NCI-H1694 treated with DMSO at 0.1 percent for 48 hours (cell line): ENCODE data around the gene ITPR2.
"Not testable (repeated sequence)": the region's sequence is repeated elsewhere in the genome, so short reads cannot be mapped to it uniquely, and the experiment has no call there.

Experiments used
- DNase-seq: peaks from one replicate; lab custom pipeline; 2025; lab: John Stamatoyannopoulos, UW

Gene ITPR2

GRCh38 chr12:26729137-26729671 lies 103.8 kb downstream of the ITPR2 start:
- DNase-seq, result not testable (repeated sequence)

GRCh38 chr12:26728205-26729050 lies 104.6 kb downstream of the ITPR2 start:
- DNase-seq, result no peak

- DNase-seq, result no peak
These were observed 105.4 kb downstream of the ITPR2 start for GRCh38 chr12:26727482-26728204.

- no peak for DNase-seq
These were observed 106.0 kb downstream of the ITPR2 start for GRCh38 chr12:26726956-26727355.

GRCh38 chr12:26725276-26725916 lies 107.6 kb downstream of the ITPR2 start:
- no peak for DNase-seq

GRCh38 chr12:26724309-26724702 lies 108.7 kb downstream of the ITPR2 start:
- DNase-seq, result no peak

- no peak for DNase-seq
These were observed 109.3 kb downstream of the ITPR2 start for GRCh38 chr12:26723379-26724308.

GRCh38 chr12:26721800-26722199 lies 111.2 kb downstream of the ITPR2 start:
- no peak for DNase-seq

- DNase-seq, result no peak
These were observed 113.1 kb downstream of the ITPR2 start for GRCh38 chr12:26719852-26720251.

- DNase-seq, result no peak
These were observed 115.2 kb downstream of the ITPR2 start for GRCh38 chr12:26717757-26718156.

- no peak for DNase-seq
These were observed 117.8 kb downstream of the ITPR2 start for GRCh38 chr12:26715232-26715631.

GRCh38 chr12:26713885-26714383 lies 119.1 kb downstream of the ITPR2 start:
- no peak for DNase-seq

GRCh38 chr12:26712892-26713291 lies 120.1 kb downstream of the ITPR2 start:
- DNase-seq, result no peak

- DNase-seq, result no peak
These were observed 121.4 kb downstream of the ITPR2 start for GRCh38 chr12:26711569-26711968.

GRCh38 chr12:26711072-26711471 lies 121.9 kb downstream of the ITPR2 start:
- DNase-seq, result no peak

GRCh38 chr12:26705851-26706250 lies 127.1 kb downstream of the ITPR2 start:
- no peak for DNase-seq

- DNase-seq, result no peak
These were observed 128.1 kb downstream of the ITPR2 start for GRCh38 chr12:26704684-26705460.

GRCh38 chr12:26704214-26704613 lies 128.8 kb downstream of the ITPR2 start:
- no peak for DNase-seq

- DNase-seq, result no peak
These were observed 130.3 kb downstream of the ITPR2 start for GRCh38 chr12:26702741-26703140.

- DNase-seq, result peak; percentile 54
These were observed 131.3 kb downstream of the ITPR2 start for GRCh38 chr12:26701604-26702215.
